DMS 273 treated with DMSO at 0.1 percent for 48 hours (cell line): Measurements from ENCODE around the gene SERPINA12.
A peak's percentile ranks its signal among the peaks of the same experiment; 100 is the strongest.
"Not testable (repeated sequence)": the region's sequence is repeated elsewhere in the genome, so short reads cannot be mapped to it uniquely, and the experiment has no call there.

Source experiments
- DNase-seq: peaks from one replicate; lab custom pipeline; 2025; lab: John Stamatoyannopoulos, UW

The SERPINA12 gene

GRCh38 chr14:94489336-94489735 is 19.9 kb downstream of the SERPINA12 start:
- DNase-seq, result no peak

GRCh38 chr14:94486883-94487282 is 22.4 kb downstream of the SERPINA12 start:
- no peak for DNase-seq

- peak; percentile 22 for DNase-seq
Measured at GRCh38 chr14:94485944-94486841, 23.1 kb downstream of the SERPINA12 start.

GRCh38 chr14:94484481-94484880 is 24.8 kb downstream of the SERPINA12 start:
- no peak for DNase-seq

- no peak for DNase-seq
Measured at GRCh38 chr14:94483729-94484275, 25.5 kb downstream of the SERPINA12 start.

- no peak for DNase-seq
Measured at GRCh38 chr14:94483071-94483451, 26.2 kb downstream of the SERPINA12 start.

GRCh38 chr14:94482132-94483070 is 26.9 kb downstream of the SERPINA12 start:
- DNase-seq, result not testable (repeated sequence)

- no peak for DNase-seq
Measured at GRCh38 chr14:94481468-94482131, 27.7 kb downstream of the SERPINA12 start.

- DNase-seq, result no peak
Measured at GRCh38 chr14:94480809-94481208, 28.5 kb downstream of the SERPINA12 start.

GRCh38 chr14:94478420-94478819 is 30.8 kb downstream of the SERPINA12 start:
- no peak for DNase-seq

- DNase-seq, result no peak
Measured at GRCh38 chr14:94476023-94476422, 33.2 kb downstream of the SERPINA12 start, which contains the start of gene SERPINA9. Gene SERPINA9 (minus strand): TSS chr14:94476197. CDS start chr14:94469840, 6,357 bp downstream.

- DNase-seq, result no peak
Measured at GRCh38 chr14:94474581-94475031, 34.7 kb downstream of the SERPINA12 start.

GRCh38 chr14:94473666-94474410 is 35.4 kb downstream of the SERPINA12 start:
- no peak for DNase-seq

GRCh38 chr14:94472842-94473241 is 36.4 kb downstream of the SERPINA12 start:
- DNase-seq, result no peak

- no peak for DNase-seq
Measured at GRCh38 chr14:94471045-94471444, 38.2 kb downstream of the SERPINA12 start.

GRCh38 chr14:94470311-94470710 is 39.0 kb downstream of the SERPINA12 start:
- DNase-seq, result no peak

GRCh38 chr14:94469261-94469660 is 40.0 kb downstream of the SERPINA12 start:
- DNase-seq, result no peak

GRCh38 chr14:94467728-94468520 is 41.3 kb downstream of the SERPINA12 start:
- no peak for DNase-seq

GRCh38 chr14:94466706-94467370 is 42.4 kb downstream of the SERPINA12 start:
- no peak for DNase-seq
